Urinary bladder (tissue), 4 donors: ENCODE data around the gene CYP4F3. TPM values are rescaled to one million over a fixed set of nuclear protein-coding genes. Genes with fewer than 3 reads are reported as not detected.

ENCODE experiments used
- DNase-seq: peaks from one replicate; pipeline ENCODE4 v3.0.0-alpha.2; 2015; ENCODE audit errors: extremely low spot score
- H3K27ac ChIP-seq: one replicate; pipeline ENCODE4 v1.5.1; 2013; ENCODE audit warnings: low read depth, mild to moderate bottlenecking, moderate library complexity
- H3K36me3 ChIP-seq: one replicate; pipeline ENCODE4 v1.6.1; 2013; ENCODE audit warnings: mild to moderate bottlenecking, moderate library complexity; ENCODE audit not compliant: insufficient read depth
- H3K4me1 ChIP-seq: one replicate; pipeline ENCODE4 v1.6.1; 2013; ENCODE audit warnings: mild to moderate bottlenecking, moderate library complexity; ENCODE audit not compliant: insufficient read depth
- H3K4me3 ChIP-seq: one replicate; pipeline ENCODE4 v1.5.1; 2013; ENCODE audit warnings: low read depth, low read length
- WGBS: extraction: QIAGEN DNeasy Blood & Tissue Kit; methylation state at CpG from one replicate; pipeline ENCODE4 v1.1.7; 2013; 5-methylcytosine and 5-hydroxymethylcytosine counted together
- polyA plus RNA-seq: library from polyadenylated mRNA; stranded (reverse); fragments of 200-250 nt; gene quantifications from one replicate; pipeline ENCODE4 v1.2.3, GENCODE V29; 2013
- small RNA-seq: library from RNA; depleted of rRNA; stranded (forward); fragments of <200 nt; gene quantifications from one replicate; pipeline ENCODE3, GENCODE V24; 2014
- total RNA-seq: library from RNA; depleted of rRNA; stranded (reverse); fragments of >200 nt; gene quantifications from one replicate; pipeline ENCODE4 v1.2.3, GENCODE V29; 2014
- donor health status: healthy with polysubstance abuse.
- donor health status: healthy.

Gene CYP4F3
- total and polyA plus RNA-seq, 2 donors = 0.95 to 1.3 TPM

- 81% methylated on average over 19 of the region's 19 CpGs for WGBS
Observed at GRCh38 chr19:15696654-15697194, 56.0 kb downstream of the CYP4F3 start.

GRCh38 chr19:15701757-15702533 lies 61.2 kb downstream of the CYP4F3 start:
- Histone ChIP-seq H3K4me3 (no peak overlapping the region), H3K4me1 (peaks cover 1% of the 10 kb centered on the region), H3K27ac (peak overlapping the region; percentile 24), H3K36me3 (no peaks in the 10 kb centered on the region)
- WGBS = 57% methylated on average over 4 of the region's 4 CpGs
- DNase-seq = no peak

More at GRCh38 chr19:15696654-15697194, 56.0 kb downstream of the CYP4F3 start:
- Histone ChIP-seq H3K4me3 (no peak overlapping the region), H3K27ac (no peak overlapping the region), H3K36me3 (peaks cover 1% of the 10 kb centered on the region), H3K4me1 (peaks cover 1% of the 10 kb centered on the region)
- no peak for DNase-seq

GRCh38 chr19:15702534-15702930 lies 61.8 kb downstream of the CYP4F3 start:
- Histone ChIP-seq H3K4me1 (peaks cover 1% of the 10 kb centered on the region), H3K27ac (peak overlapping the region; percentile 24), H3K4me3 (no peak overlapping the region), H3K36me3 (no peaks in the 10 kb centered on the region)
- DNase-seq = peak; percentile 40
- 5% methylated on average over 7 of the region's 7 CpGs for WGBS

Small RNA genes within 50 kb of the gene (small RNA-seq; reads per million reads assigned to genes)
- gene AD000091.1 = not detected

Other genes with a start within 250 kb of the CYP4F3 start
- gene AKAP8L, start 221.9 kb upstream of the CYP4F3 start, total RNA-seq = 57.3 TPM
- gene AKAP8L, start 221.9 kb upstream of the CYP4F3 start, polyA plus RNA-seq = 57.3 TPM
- 5.8 TPM for gene WIZ, start 190.9 kb upstream of the CYP4F3 start, total RNA-seq
- 42.5 TPM for gene WIZ, start 190.9 kb upstream of the CYP4F3 start, polyA plus RNA-seq
- 0.85 TPM for gene RASAL3, start 176.4 kb upstream of the CYP4F3 start, total RNA-seq
- gene RASAL3, start 176.4 kb upstream of the CYP4F3 start, polyA plus RNA-seq = 1.8 TPM
- gene PGLYRP2, start 161.4 kb upstream of the CYP4F3 start, total RNA-seq = not detected
- gene PGLYRP2, start 161.4 kb upstream of the CYP4F3 start, polyA plus RNA-seq = 0.08 TPM
- 2.4 TPM for gene CYP4F22, start 132.4 kb upstream of the CYP4F3 start, total RNA-seq
- gene CYP4F22, start 132.4 kb upstream of the CYP4F3 start, polyA plus RNA-seq = 2.6 TPM
- 0.37 TPM for gene CYP4F8, start 25.7 kb upstream of the CYP4F3 start, total RNA-seq
- gene CYP4F8, start 25.7 kb upstream of the CYP4F3 start, polyA plus RNA-seq = 1.9 TPM
- gene CYP4F12, start 32.2 kb downstream of the CYP4F3 start, total RNA-seq = 30.3 TPM
- gene CYP4F12, start 32.2 kb downstream of the CYP4F3 start, polyA plus RNA-seq = 31.0 TPM
- not detected for gene OR10H2, start 87.1 kb downstream of the CYP4F3 start, total RNA-seq
- gene OR10H2, start 87.1 kb downstream of the CYP4F3 start, polyA plus RNA-seq = not detected
- not detected for gene OR10H3, start 97.1 kb downstream of the CYP4F3 start, total RNA-seq
- gene OR10H3, start 97.1 kb downstream of the CYP4F3 start, polyA plus RNA-seq = not detected
- not detected for gene OR10H5, start 146.8 kb downstream of the CYP4F3 start, total RNA-seq
- 0.01 TPM for gene OR10H5, start 146.8 kb downstream of the CYP4F3 start, polyA plus RNA-seq
- 0.05 TPM for gene OR10H1, start 174.8 kb downstream of the CYP4F3 start, total RNA-seq
- not detected for gene OR10H1, start 174.8 kb downstream of the CYP4F3 start, polyA plus RNA-seq